ENCODE data around the gene TP73. TPM values are rescaled to one million over a fixed set of nuclear protein-coding genes. Genes with fewer than 3 reads are reported as not detected.

TP73 gene
- total RNA-seq, 2 donors from 2014 or later, result 0.06 TPM; not detected in 1

DNA sequence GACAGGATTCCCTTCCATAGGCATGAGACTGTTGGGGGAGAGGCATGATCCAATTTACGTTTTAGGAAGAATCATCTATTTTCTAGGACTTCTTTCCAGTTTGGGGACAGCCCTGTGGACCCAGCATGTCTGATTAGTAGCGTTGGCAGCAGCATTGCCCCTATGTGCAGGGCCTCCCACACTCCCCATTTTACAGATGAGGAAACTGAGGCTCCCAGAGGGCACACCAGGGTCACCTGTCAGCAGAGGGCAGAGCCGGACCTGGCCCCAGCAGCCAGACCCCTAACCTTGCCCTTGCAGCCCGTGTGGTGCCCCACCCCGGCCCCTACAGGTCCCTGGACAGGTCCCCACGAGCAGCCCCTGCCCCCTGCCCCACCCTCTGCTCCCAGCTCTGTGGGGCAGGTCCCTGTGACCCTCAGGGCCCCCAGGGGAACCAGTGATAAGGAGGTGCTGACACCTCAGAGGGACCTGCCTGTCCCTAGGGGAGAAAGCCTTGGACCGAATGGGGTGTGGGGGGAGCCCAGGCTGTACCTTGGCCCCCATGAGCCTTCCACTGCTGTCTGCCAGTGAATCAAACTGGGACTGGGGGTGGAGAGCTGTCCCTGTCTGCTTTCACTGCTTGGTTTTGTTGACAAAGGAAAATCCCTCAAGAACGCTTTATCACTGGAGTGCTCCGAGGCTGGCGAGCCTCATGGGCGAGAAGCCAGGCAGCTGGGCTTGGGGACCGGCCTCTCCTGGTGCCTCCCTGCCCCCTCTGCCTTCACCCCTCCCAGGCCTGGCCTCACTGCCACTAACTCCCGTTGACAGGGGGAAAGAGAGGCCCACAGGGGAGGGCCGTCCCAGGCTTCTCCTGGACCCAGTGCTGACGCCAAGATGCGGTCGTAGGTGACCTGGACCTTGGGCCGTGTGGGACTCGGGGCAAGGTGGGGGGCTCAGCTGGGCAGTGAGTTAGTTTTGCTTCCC, 60.5 kb downstream of the TP73 start:
- ATAC-seq, result peak; percentile 64 to 76

GRCh38 chr1:3713840-3714239, 61.5 kb downstream of the TP73 start:
- intact Hi-C loops (cut with DNase I), result no loop called here
- ATAC-seq, result no peak
- DNase-seq, result no peak

More for the DNA sequence above, 60.5 kb downstream of the TP73 start:
- intact Hi-C loops (cut with DNase I), result no loop called here
- DNase-seq, result no peak

- peak; percentile 32 to 67 for ATAC-seq
- intact Hi-C loops (cut with DNase I), result no loop called here
- no peak for DNase-seq
These were observed 62.0 kb downstream of the TP73 start for GRCh38 chr1:3714284-3714741.

DNA sequence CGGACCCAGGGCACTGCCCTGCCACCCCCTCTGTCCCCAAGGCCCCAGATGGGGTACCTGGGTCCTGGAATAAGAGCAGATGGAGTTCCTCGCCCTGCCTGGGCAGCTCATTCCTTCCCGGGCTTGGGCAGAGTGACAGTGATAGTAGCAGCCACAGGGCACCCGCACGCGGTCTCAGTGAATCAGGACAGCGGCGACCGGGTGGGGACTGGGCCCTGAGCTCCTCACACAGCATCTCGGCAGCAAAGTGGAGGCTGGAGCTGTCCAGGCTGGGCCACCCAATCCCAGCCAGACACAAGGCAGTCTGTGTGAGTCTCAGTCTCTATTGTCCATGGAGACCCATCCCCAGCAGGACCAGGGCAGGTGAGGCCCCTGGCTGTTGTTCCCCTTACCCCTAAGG, 62.5 kb downstream of the TP73 start:
- intact Hi-C loops (cut with DNase I), result no loop called here
- ATAC-seq (no peak), DNase-seq (no peak)

GRCh38 chr1:3716351-3716750, 64.0 kb downstream of the TP73 start:
- no peak for ATAC-seq
- intact Hi-C loops (cut with DNase I), result no loop called here

DNA sequence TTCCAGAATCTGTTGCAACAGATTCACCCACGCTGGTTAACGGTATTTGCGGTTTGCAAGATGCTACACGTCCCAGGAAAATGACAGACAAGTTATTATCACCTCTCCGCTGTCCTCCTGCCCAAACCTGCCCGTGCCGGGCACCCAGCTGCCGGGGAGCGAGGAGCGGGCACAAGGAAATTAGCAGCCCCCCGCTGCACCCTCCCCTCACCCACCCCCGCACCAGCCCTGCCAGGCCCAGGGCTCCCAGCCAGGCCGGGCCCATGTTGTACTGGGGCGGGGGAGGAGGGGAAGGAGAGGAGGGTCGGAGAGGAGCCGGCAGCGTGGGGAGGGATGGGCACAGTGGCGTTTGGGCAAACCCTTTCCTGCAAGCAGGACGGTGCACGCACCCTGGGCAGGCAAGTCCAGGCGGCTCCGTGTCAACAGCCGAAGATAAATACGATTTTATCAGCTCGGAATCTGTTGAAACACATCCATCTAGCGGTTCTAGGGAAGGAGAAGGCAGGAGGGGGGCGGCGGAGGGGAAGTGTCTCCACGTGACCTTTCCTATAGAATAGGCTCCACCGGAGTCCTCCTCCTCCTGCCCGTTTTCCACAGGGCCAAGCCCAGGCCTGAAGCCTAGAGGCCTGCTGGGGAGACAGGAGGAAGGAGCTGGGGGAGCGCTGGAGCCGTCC, 64.9 kb downstream of the TP73 start:
- intact Hi-C loops (cut with DNase I), result no loop called here
- ATAC-seq, result no peak
- DNase-seq, result no peak

More at GRCh38 chr1:3716351-3716750, 64.0 kb downstream of the TP73 start:
- DNase-seq, result no peak

- intact Hi-C loops (cut with DNase I), result no loop called here
- ATAC-seq (peak in 1 of 2 donors; percentile 17), DNase-seq (no peak)
These were observed 65.6 kb downstream of the TP73 start for GRCh38 chr1:3717715-3718601.

DNA sequence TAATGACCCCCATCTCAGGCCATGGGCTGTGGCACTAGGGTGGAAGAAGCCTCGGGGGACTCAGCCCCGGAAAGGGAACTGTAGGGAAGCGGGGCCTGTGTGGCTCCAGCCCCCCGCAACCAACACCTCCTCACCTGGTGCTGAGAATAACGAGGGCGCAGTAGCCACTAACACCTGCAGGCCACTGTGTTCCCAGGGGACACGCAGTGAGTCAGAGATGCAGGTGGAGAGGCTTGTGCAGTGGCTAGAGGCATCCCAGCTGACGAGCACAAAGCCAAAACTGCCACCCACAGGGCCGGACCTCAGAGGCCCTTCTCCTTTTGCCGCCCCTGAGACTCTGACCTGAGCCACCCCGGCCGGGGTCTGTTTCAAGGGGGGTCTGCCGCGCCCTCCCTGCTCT, 66.4 kb downstream of the TP73 start:
- intact Hi-C loops (cut with DNase I), result no loop called here
- no peak for ATAC-seq
- no peak for DNase-seq

- intact Hi-C loops (cut with DNase I), result loop anchor here in 1 of 2 donors (10.0 kb wide), 1 partner anchor 227 kb away; no protein-coding TSS in a partner anchor
- ATAC-seq (no peak), DNase-seq (no peak)
These were observed 69.7 kb downstream of the TP73 start for GRCh38 chr1:3721955-3722465.

DNA sequence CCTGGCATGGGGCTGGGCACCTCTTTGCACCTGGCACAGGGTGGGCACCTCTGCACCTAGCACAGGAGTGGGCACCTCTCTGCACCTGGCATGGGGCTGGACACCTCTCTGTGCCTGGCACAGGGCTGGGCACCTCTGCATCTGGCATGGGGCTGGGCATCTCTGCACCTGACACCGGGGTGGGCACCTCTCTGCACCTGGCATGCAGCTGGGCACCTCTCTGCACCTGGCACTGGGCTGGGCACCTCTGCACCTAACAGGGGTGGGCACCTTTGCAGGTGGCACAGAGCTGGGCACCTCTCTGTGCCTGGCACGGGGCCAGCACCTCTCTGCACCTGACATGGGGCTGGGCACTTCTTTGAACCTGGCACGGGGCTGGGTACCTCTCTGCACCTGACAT, 70.5 kb downstream of the TP73 start:
- ATAC-seq, result no peak
- DNase-seq, result no peak
- intact Hi-C loops (cut with DNase I), result loop anchor here in 1 of 2 donors (10.0 kb wide), 1 partner anchor 228 kb away; no protein-coding TSS in a partner anchor

- intact Hi-C loops (cut with DNase I), result loop anchor here in 1 of 2 donors (10.0 kb wide), 1 partner anchor 230 kb away; no protein-coding TSS in a partner anchor
- peak; percentile 43 to 71 for ATAC-seq
- DNase-seq, result peak; percentile 73
These were observed 72.2 kb downstream of the TP73 start for GRCh38 chr1:3724416-3725030.

DNA sequence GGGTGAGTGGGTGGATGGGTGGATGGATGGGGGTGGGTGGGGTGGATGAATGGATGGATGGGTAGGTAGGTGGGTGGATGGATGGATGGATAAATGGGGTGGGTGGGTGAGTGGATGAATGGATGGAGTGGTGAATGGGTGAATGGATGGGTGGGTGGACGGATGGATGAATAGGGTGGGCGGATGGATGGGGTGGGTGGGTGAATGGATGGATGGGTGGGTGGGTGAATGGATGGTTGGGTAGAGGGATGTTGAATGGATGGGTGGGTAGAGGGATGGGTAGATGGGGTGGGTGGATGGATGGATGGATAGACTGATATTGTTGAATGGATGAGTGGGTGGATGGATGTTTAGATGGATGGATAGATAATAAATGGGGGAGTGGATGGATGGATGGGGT, 73.0 kb downstream of the TP73 start:
- DNase-seq (no peak), ATAC-seq (no peak)
- intact Hi-C loops (cut with DNase I), result loop anchor here in 1 of 2 donors (10.0 kb wide), 1 partner anchor 231 kb away; no protein-coding TSS in a partner anchor

DNA sequence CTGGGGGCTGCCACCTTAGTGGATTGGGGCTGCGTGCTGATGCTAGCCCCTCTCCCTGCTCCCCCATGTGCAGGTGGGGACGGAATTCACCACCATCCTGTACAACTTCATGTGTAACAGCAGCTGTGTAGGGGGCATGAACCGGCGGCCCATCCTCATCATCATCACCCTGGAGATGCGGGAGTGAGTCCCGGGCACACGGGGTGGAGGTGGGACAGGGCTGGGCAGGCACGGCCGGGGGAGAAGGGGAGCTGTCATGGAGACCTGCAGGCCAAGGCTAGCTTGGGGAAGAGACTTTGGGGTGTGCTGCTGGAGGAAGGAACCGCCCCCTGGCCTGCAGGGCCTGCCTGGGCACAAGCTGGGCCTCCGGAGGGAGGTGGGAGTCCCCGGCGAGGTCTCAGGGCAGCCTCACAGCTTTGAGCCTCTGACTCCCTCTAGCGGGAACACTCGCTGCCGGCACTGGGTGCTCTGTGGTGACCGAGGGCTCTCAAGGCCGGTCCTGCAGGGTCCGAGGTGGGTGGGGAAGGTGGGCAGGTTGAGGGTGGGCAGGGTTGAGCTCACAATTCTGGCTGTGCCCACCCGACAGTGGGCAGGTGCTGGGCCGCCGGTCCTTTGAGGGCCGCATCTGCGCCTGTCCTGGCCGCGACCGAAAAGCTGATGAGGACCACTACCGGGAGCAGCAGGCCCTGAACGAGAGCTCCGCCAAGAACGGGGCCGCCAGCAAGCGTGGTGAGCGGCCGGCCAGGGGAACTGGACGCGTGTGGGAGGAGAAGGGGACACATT, 74.9 kb downstream of the TP73 start:
- intact Hi-C loops (cut with DNase I), result loop anchor here in 1 of 2 donors (10.0 kb wide), 1 partner anchor 232 kb away; no protein-coding TSS in a partner anchor
- DNase-seq (no peak), ATAC-seq (no peak)

DNA sequence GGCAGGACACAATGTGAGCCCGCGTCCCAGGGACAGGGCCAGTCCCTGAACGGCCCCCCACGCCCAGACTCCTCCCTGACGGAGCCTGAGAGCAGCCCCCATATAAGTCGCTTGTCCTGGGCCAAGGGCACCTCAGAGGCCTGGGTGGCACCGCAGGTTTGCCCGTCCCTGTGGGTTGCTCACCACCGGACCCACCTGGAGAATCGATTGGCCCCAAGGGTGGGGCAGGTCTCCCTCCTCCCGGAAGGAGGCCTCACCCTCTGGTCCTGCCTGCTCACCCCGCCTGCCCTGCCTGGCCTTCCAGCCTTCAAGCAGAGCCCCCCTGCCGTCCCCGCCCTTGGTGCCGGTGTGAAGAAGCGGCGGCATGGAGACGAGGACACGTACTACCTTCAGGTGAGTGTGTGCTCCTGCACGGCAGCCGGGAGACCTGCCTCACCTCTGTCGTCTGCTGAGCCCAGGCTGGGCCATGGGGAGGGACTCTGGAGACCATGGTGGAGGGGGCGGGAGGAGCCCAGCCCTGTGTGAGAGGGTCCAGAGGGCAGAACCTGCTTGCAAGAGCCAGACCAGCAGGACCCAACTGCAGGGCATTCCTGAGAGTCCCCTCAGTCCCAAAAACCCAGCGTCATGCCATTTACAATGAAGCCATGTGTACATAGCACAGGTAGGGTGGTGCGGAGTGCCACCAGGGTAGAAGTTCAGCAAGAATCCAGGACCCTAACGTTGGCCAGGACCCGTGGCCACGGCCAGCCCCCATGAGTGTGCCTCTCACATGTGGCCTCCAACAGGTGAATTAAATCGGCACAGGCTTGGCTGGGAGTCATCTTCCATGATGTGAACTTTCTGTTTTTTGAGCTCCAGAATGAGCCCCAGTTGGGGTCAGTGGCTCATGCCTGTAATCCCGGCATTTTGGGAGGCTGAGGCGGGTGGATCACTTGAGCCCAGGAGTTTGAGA, 75.8 kb downstream of the TP73 start:
- intact Hi-C loops (cut with DNase I), result loop anchor here in 1 of 2 donors (10.0 kb wide), 1 partner anchor 233 kb away; no protein-coding TSS in a partner anchor
- no peak for DNase-seq

DNA sequence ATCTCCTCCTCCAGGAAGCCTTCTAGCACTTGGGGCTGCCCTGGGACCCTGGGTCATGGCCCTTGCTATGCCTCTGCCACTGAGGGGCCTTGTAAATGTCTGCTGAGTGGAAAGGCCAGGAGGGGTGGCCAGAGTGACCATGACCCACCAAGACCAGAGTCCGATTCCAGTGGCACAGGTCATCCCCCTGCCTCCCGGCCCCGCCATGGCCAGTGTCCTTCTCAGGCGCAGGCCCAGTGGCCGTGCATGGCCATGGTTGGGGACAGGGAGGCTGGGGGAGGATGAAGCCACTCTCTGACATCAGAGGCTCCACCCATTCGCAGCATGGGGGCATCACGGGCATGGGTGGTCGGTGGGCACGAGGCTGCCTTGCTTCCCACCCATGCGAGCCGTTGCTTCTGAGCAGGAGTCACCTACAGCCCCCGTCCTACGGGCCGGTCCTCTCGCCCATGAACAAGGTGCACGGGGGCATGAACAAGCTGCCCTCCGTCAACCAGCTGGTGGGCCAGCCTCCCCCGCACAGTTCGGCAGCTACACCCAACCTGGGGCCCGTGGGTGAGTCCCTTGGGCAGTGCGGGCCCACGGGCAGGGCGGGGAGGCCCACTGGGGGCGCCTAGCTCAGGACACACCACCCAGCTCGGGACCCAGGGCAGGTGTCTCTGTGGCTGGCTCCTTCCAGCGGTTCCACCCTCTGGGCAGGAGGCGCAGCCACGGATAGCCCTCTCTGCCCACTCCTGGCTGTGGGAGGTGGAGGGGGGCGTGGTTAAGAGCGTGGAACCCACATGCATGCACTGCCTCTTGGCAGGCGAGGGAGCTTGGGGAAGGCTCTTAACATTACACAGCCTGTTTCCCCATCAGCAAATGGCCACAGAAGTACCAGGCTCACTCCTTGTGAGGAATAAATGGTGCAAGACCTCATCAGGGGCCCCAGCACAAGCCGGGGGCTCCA, 77.6 kb downstream of the TP73 start:
- peak; percentile 10 to 36 for ATAC-seq
- DNase-seq, result no peak
- intact Hi-C loops (cut with DNase I), result loop anchor here in 1 of 2 donors (10.0 kb wide), 1 partner anchor 235 kb away; no protein-coding TSS in a partner anchor

More for the DNA sequence above, 75.8 kb downstream of the TP73 start:
- ATAC-seq, result no peak

All from left cardiac atrium (tissue), 4 donors.